CD8-positive, alpha-beta T cell (primary cell): Measurements from ENCODE around the gene ADIPOR1. TPM values are rescaled to one million over a fixed set of nuclear protein-coding genes. Genes with fewer than 3 reads are reported as not detected.

Source experiments
- total RNA-seq, 46 experiments: library from RNA in 2 of 46; stranded (reverse) in 2 of 46; gene quantifications; one replicate each; pipeline ENCODE4 v1.2.3 and lab custom pipeline; 2021 to 2026

ADIPOR1 gene
- total RNA-seq, 2 experiments from 2014 or later = 106 to 117 TPM

Other genes with a start within 250 kb of the ADIPOR1 start
- not detected for gene SYT2, start 247.9 kb downstream of the ADIPOR1 start, total RNA-seq
- 10 to 100 TPM; 55.0 to 65.1 TPM for gene KDM5B, start 149.9 kb downstream of the ADIPOR1 start, total RNA-seq
- gene PCAT6, start 147.4 kb downstream of the ADIPOR1 start, total RNA-seq = 1 to 10 TPM in 1 of 2 experiments, under 1 TPM in 1; 0.92 to 1.6 TPM
- 10 to 100 TPM; 10.1 to 10.8 TPM for gene RABIF, start 69.2 kb downstream of the ADIPOR1 start, total RNA-seq
- gene KLHL12, start 31.1 kb downstream of the ADIPOR1 start, total RNA-seq = 10 to 100 TPM; 17.9 to 19.2 TPM
- gene CYB5R1, start 8.9 kb upstream of the ADIPOR1 start, total RNA-seq = 10 to 100 TPM; 34.6 to 36.0 TPM
- gene TMEM183A, start 49.1 kb upstream of the ADIPOR1 start, total RNA-seq = 100 to 1,000 TPM; 201 to 214 TPM
- 1 to 10 TPM in 1 of 2 experiments, under 1 TPM in 1; 0.33 to 1.1 TPM for gene PPFIA4, start 68.2 kb upstream of the ADIPOR1 start, total RNA-seq
- not detected for gene MYOG, start 127.7 kb upstream of the ADIPOR1 start, total RNA-seq
- gene ADORA1, start 169.4 kb upstream of the ADIPOR1 start, total RNA-seq = not detected
- gene MYBPH, start 217.5 kb upstream of the ADIPOR1 start, total RNA-seq = not detected
- gene CHI3L1, start 228.4 kb upstream of the ADIPOR1 start, total RNA-seq = not detected